H9 (cell line): ENCODE results near the gene CLDN2. TPM values are rescaled to one million over a fixed set of nuclear protein-coding genes. Genes with fewer than 3 reads are reported as not detected.

Source experiments
- DNase-seq: peaks from one replicate; pipeline ENCODE4 v3.0.0-alpha.2; 2017
- H2AFZ ChIP-seq: one replicate; pipeline ENCODE4 v1.6.1; 2013; ENCODE audit warnings: mild to moderate bottlenecking, low read length, control low read depth, moderate library complexity
- H2AK5ac ChIP-seq: 2 replicates; pipeline ENCODE4 v1.6.1; 2013; ENCODE audit warnings: low read length, control low read depth, mixed read lengths; ENCODE audit not compliant: insufficient read length
- H2BK120ac ChIP-seq: one replicate; pipeline ENCODE4 v1.6.1; 2013; ENCODE audit warnings: low read depth, mild to moderate bottlenecking, low read length, control low read depth, inconsistent platforms; ENCODE audit not compliant: poor library complexity, severe bottlenecking
- H2BK12ac ChIP-seq: 2 replicates; pipeline ENCODE4 v1.6.1; 2013; ENCODE audit warnings: low read length, control low read depth, mixed read lengths, low read depth; ENCODE audit not compliant: insufficient read length
- H2BK15ac ChIP-seq: 2 replicates; pipeline ENCODE4 v1.6.1; 2013; ENCODE audit warnings: low read depth, low read length, control low read depth
- H2BK20ac ChIP-seq: one replicate; pipeline ENCODE4 v1.6.1; 2013; ENCODE audit warnings: low read depth, mild to moderate bottlenecking, low read length, control low read depth, inconsistent platforms; ENCODE audit not compliant: poor library complexity, severe bottlenecking
- H2BK5ac ChIP-seq: 2 replicates; pipeline ENCODE4 v1.6.1; 2013; ENCODE audit warnings: low read length, control low read depth, mixed read lengths; ENCODE audit not compliant: insufficient read length
- H3K14ac ChIP-seq: 2 replicates; pipeline ENCODE4 v1.6.1; 2013; ENCODE audit warnings: low read length, control low read depth; ENCODE audit not compliant: insufficient read depth
- H3K18ac ChIP-seq: 2 replicates; pipeline ENCODE4 v1.6.1; 2013; ENCODE audit warnings: low read depth, mild to moderate bottlenecking, mixed read lengths, low read length, control low read depth; ENCODE audit not compliant: insufficient read length
- H3K23ac ChIP-seq: 2 replicates; pipeline ENCODE4 v1.6.1; 2013; ENCODE audit warnings: low read length, control low read depth, mixed read lengths, low read depth; ENCODE audit not compliant: insufficient read length
- H3K23me2 ChIP-seq: 2 replicates; pipeline ENCODE4 v1.6.1; 2013; ENCODE audit warnings: low read depth, mild to moderate bottlenecking, mixed read lengths, low read length, control low read depth; ENCODE audit not compliant: insufficient read length, poor library complexity, severe bottlenecking
- H3K27ac ChIP-seq: 2 replicates; pipeline ENCODE4 v1.5.1; 2013; ENCODE audit warnings: low read length, control low read depth, mixed read lengths, low read depth; ENCODE audit not compliant: insufficient read length
- H3K27me3 ChIP-seq: 2 replicates; pipeline ENCODE4 v1.6.1; 2013; ENCODE audit warnings: low read length, control low read depth, inconsistent platforms; ENCODE audit not compliant: insufficient read depth
- H3K4ac ChIP-seq: 2 replicates; pipeline ENCODE4 v1.6.1; 2013; ENCODE audit warnings: low read depth, mild to moderate bottlenecking, control low read depth, inconsistent platforms, low read length, moderate library complexity
- H3K4me1 ChIP-seq: 2 replicates; pipeline ENCODE4 v1.6.1; 2013; ENCODE audit warnings: low read length, control low read depth, inconsistent platforms; ENCODE audit not compliant: insufficient read depth
- H3K4me2 ChIP-seq: 2 replicates; pipeline ENCODE4 v1.6.1; 2013; ENCODE audit warnings: low read length, control low read depth, mixed read lengths; ENCODE audit not compliant: insufficient read length, insufficient read depth
- H3K56ac ChIP-seq: 2 replicates; pipeline ENCODE4 v1.6.1; 2013; ENCODE audit warnings: low read depth, mild to moderate bottlenecking, mixed read lengths, low read length, control low read depth; ENCODE audit not compliant: insufficient read length
- H3K79me1 ChIP-seq: 2 replicates; pipeline ENCODE4 v1.6.1; 2013; ENCODE audit warnings: low read depth, mild to moderate bottlenecking, moderate library complexity, low read length, control low read depth, inconsistent platforms; ENCODE audit not compliant: insufficient read depth, poor library complexity, severe bottlenecking
- H3K79me2 ChIP-seq: 2 replicates; pipeline ENCODE4 v1.6.1; 2013; ENCODE audit warnings: low read length, control low read depth, inconsistent platforms; ENCODE audit not compliant: insufficient read depth
- H3K9ac ChIP-seq: 2 replicates; pipeline ENCODE4 v1.6.1; 2013; ENCODE audit warnings: low read length, control low read depth, mixed read lengths; ENCODE audit not compliant: insufficient read length; ENCODE audit errors: extremely low read depth
- H3K9me3 ChIP-seq: one replicate; pipeline ENCODE4 v1.6.1; 2013; ENCODE audit warnings: low read depth, low read length, inconsistent platforms; ENCODE audit not compliant: control insufficient read depth
- H3T11ph ChIP-seq: one replicate; pipeline ENCODE4 v1.6.1; 2013; ENCODE audit warnings: mild to moderate bottlenecking, low read length, control low read depth, inconsistent platforms
- H4K20me1 ChIP-seq: one replicate; pipeline ENCODE4 v1.6.1; 2013; ENCODE audit not compliant: control insufficient read depth, insufficient read length, insufficient read depth
- H4K5ac ChIP-seq: 2 replicates; pipeline ENCODE4 v1.6.1; 2013; ENCODE audit warnings: low read depth, mild to moderate bottlenecking, mixed read lengths, low read length, control low read depth; ENCODE audit not compliant: insufficient read length
- H4K8ac ChIP-seq: replicated peaks from 2 replicates; pipeline ENCODE4 v1.6.1; 2013; ENCODE audit warnings: low read length, control low read depth, mixed read lengths, low read depth; ENCODE audit not compliant: insufficient read length
- H4K91ac ChIP-seq: 2 replicates; pipeline ENCODE4 v1.6.1; 2013; ENCODE audit warnings: low read depth, mild to moderate bottlenecking, moderate library complexity, mixed read lengths, low read length, control low read depth; ENCODE audit not compliant: insufficient read length
- H3K27ac Mint-ChIP-seq, 3 experiments: 2 replicates in 2 of 3; 3 replicates in 1 of 3; pipeline ENCODE4 v1.8.0; 2020 to 2021; ENCODE audit warnings: mixed read lengths in 3 of 3, mild to moderate bottlenecking in 1 of 3, moderate library complexity in 1 of 3
- H3K27me3 Mint-ChIP-seq: 2 replicates; pipeline ENCODE4 v1.8.0; 2021; ENCODE audit warnings: low read depth, mild to moderate bottlenecking, moderate library complexity, mixed read lengths
- H3K36me3 Mint-ChIP-seq, 3 experiments: 2 replicates in 2 of 3; 3 replicates in 1 of 3; pipeline ENCODE4 v1.8.0; 2020 to 2021; ENCODE audit warnings: low read depth in 3 of 3, mixed read lengths in 3 of 3; ENCODE audit not compliant: insufficient read depth in 1 of 3
- H3K4me1 Mint-ChIP-seq, 2 experiments: 2 replicates each; pipeline ENCODE4 v1.8.0; 2020; ENCODE audit warnings: mixed read lengths in 2 of 2
- H3K4me3 Mint-ChIP-seq, 2 experiments: 2 replicates in 1 of 2; 3 replicates in 1 of 2; pipeline ENCODE4 v1.8.0; 2020 to 2021; ENCODE audit warnings: mild to moderate bottlenecking in 2 of 2, mixed read lengths in 2 of 2, moderate library complexity in 1 of 2
- H3K9me3 Mint-ChIP-seq, 2 experiments: 2 replicates in 1 of 2; 3 replicates in 1 of 2; pipeline ENCODE4 v1.8.0; 2020; ENCODE audit warnings: mild to moderate bottlenecking in 2 of 2, mixed read lengths in 2 of 2, moderate library complexity in 1 of 2
- WGBS: extraction: QIAGEN DNeasy Blood & Tissue Kit; methylation state at CpG from one replicate; pipeline ENCODE4 v1.1.7; 2013; ENCODE audit warnings: missing lambda C conversion rate, low lambda C conversion rate, mixed read lengths; ENCODE audit not compliant: insufficient read length; ENCODE audit errors: extremely low coverage; 5-methylcytosine and 5-hydroxymethylcytosine counted together
- total RNA-seq: library from RNA; stranded (reverse); gene quantifications from 2 replicates; pipeline ENCODE4 v1.2.1, GENCODE V29; 2021
- TF ChIP-seq, protein P1 (sequence below): fragments of 200-600 bp; sonication (generic); conservative IDR thresholded peaks from 3 replicates; pipeline ENCODE4 v1.8.0; 2021; ENCODE audit warnings: antibody characterized with exemption, mild to moderate bottlenecking

CLDN2 gene
- total RNA-seq, 1 experiment from 2014 or later = not detected

DNA sequence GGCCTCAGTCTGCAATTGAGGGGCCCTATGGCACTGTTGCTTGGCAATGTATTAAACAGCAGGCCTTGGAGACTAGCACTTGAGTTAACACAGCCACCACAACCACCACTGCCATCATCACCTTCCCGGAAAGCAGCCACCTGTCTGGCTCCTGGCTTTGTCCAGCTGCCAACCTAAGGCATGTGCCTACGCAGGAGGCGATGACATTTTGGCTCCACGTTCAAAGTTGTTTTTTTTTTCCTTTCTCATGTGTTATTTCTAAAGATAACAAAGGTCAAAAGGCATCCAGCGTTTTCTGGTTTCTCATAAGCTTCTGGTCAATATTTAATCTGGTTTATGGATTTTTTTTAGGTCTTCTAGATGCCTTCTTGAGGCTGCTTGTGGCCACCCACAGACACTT lies 7.5 kb downstream of the CLDN2 start:
- Histone ChIP-seq H2BK20ac (no peak overlapping the region), H4K20me1 (no peaks in the 10 kb centered on the region), H3K23me2 (no peaks in the 10 kb centered on the region), H3K14ac (no peak overlapping the region), H3K4ac (no peak overlapping the region), H2BK120ac (no peak overlapping the region), H2AFZ (no peak overlapping the region), H3K27me3 (no peaks in the 10 kb centered on the region), H2BK15ac (no peak overlapping the region), H3K79me2 (no peaks in the 10 kb centered on the region), H4K91ac (no peak overlapping the region), H3K56ac (no peak overlapping the region), H3K18ac (no peak overlapping the region), H3K4me1 (no peaks in the 10 kb centered on the region), H3K9me3 (peaks cover 3% of the 10 kb centered on the region), H2AK5ac (no peak overlapping the region), H4K5ac (no peak overlapping the region), H3K79me1 (no peaks in the 10 kb centered on the region), H3T11ph (no peak overlapping the region), H3K9ac (no peak overlapping the region), H3K27ac (no peak overlapping the region), H2BK12ac (no peak overlapping the region), H4K8ac (no peak overlapping the region), H3K23ac (no peak overlapping the region), H3K4me2 (no peak overlapping the region), H2BK5ac (no peak overlapping the region)
- H3K4me1 Mint-ChIP-seq = no peaks in the 10 kb centered on the region
- H3K36me3 Mint-ChIP-seq = no peaks in the 10 kb centered on the region
- no peak overlapping the region for H3K27ac Mint-ChIP-seq
- peaks cover 0 to 16% of the 10 kb centered on the region in 2 experiments; a peak in 2 of 5 replicates for H3K9me3 Mint-ChIP-seq
- WGBS = no CpG with 5 or more reads among the region's 5 CpGs
- no peaks in the 10 kb centered on the region; the same call in 1 of the 2 replicates for H3K27me3 Mint-ChIP-seq
- TF ChIP-seq, protein P1, sequence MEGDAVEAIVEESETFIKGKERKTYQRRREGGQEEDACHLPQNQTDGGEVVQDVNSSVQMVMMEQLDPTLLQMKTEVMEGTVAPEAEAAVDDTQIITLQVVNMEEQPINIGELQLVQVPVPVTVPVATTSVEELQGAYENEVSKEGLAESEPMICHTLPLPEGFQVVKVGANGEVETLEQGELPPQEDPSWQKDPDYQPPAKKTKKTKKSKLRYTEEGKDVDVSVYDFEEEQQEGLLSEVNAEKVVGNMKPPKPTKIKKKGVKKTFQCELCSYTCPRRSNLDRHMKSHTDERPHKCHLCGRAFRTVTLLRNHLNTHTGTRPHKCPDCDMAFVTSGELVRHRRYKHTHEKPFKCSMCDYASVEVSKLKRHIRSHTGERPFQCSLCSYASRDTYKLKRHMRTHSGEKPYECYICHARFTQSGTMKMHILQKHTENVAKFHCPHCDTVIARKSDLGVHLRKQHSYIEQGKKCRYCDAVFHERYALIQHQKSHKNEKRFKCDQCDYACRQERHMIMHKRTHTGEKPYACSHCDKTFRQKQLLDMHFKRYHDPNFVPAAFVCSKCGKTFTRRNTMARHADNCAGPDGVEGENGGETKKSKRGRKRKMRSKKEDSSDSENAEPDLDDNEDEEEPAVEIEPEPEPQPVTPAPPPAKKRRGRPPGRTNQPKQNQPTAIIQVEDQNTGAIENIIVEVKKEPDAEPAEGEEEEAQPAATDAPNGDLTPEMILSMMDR = no peak
- H3K4me3 Mint-ChIP-seq = no peak overlapping the region
- DNase-seq = no peak
